ENCODE data around the gene SLC25A53.

GRCh38 chrX:104126856-104127255 lies 30.0 kb downstream of the SLC25A53 start:
- no peak for TF ChIP-seq CTCF (IDR thresholded peaks at IDR 0.05 in 4 of 5, conservative IDR thresholded peaks at IDR 0.05 in 1 of 5)
- TF ChIP-seq POLR2A (IDR thresholded peaks at IDR 0.05), result no peak

Data from gastrocnemius medialis (tissue), 4 donors.